AG10803 (cell line): ENCODE results near the gene SH3RF1.

Experiments
- DNase-seq: peaks from one replicate; pipeline ENCODE4 v3.0.0; 2010; ENCODE audit warnings: low read depth
- H3K4me3 ChIP-seq: 2 replicates; pipeline ENCODE4 v1.5.1; 2011; ENCODE audit warnings: mild to moderate bottlenecking, low read length, control low read depth
- TF ChIP-seq, protein P1 (sequence below): conservative IDR thresholded peaks from 2 replicates; pipeline ENCODE4 v1.5.1; 2011; ENCODE audit warnings: mild to moderate bottlenecking, low read length, control low read depth, inconsistent platforms

Gene SH3RF1

DNA sequence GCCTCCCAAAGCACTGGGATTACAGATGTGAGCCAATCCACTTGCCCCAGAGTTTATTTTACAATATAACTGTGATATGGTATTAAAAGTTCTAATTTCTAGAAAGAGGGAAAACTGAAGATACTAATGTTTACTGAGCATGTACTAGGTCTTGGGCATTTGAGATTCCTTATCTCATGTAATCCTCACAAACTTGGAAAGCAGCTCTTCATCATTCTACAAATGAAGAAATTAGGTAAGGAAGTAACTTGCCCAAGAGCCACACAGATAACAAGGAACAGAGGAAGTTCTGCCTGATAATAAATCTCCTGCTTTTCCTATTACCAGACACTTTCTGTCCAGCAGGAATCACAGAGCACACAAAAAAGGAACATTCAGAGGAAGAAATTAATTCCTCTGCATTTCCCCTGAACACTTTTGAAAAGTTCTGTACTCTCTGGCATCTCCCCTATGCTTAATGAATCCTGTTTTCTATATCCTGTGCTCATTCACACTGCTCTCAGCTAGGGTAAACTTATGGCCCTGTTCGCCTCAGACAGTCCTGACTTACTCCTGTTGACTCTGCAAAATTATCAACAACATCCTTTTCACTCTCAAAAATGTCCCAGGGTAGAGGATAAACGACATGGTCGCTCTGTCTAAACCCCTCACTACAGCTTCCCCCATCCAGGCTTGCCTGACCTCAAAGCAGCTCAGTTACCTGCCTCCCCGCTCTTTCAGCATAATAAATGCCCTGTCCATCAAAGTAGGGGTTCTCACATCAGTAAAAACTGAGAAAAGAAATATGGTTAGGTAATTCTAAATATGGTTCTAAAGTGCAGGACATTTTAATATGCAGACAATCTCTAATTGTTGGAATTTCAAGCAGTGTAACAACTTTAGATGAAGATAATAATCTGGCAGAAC is 13.6 kb downstream of the SH3RF1 start:
- no peak for DNase-seq
- H3K4me3 ChIP-seq, result no peak overlapping the region
- TF ChIP-seq, protein P1, sequence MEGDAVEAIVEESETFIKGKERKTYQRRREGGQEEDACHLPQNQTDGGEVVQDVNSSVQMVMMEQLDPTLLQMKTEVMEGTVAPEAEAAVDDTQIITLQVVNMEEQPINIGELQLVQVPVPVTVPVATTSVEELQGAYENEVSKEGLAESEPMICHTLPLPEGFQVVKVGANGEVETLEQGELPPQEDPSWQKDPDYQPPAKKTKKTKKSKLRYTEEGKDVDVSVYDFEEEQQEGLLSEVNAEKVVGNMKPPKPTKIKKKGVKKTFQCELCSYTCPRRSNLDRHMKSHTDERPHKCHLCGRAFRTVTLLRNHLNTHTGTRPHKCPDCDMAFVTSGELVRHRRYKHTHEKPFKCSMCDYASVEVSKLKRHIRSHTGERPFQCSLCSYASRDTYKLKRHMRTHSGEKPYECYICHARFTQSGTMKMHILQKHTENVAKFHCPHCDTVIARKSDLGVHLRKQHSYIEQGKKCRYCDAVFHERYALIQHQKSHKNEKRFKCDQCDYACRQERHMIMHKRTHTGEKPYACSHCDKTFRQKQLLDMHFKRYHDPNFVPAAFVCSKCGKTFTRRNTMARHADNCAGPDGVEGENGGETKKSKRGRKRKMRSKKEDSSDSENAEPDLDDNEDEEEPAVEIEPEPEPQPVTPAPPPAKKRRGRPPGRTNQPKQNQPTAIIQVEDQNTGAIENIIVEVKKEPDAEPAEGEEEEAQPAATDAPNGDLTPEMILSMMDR, result no peak

DNA sequence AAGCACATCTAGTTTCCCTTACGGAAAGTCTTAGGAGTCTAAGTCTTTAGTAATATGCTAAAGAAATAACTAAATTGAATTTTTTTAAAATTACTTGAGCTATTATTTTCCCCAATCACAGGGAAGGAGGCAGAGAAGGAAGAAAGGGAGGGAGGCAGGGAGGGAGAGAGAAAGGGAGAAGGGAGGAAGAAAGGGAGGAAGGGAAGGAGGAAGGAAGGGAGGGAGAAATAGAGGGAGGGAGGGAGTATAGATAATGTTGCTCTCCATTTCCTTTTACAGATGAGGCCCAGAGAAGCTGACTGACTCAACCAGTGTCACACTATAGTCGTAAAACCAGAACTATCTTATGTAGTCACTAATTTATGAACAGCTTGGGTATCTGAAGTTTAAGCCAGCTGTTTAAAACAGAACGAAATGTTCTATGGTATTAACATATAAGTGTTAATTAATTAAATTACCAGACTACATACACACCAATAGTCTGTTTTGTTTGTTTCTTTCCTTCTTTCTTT is 14.6 kb downstream of the SH3RF1 start:
- TF ChIP-seq, protein P1, result no peak
- peak; percentile 34 for DNase-seq
- no peak overlapping the region for H3K4me3 ChIP-seq

DNA sequence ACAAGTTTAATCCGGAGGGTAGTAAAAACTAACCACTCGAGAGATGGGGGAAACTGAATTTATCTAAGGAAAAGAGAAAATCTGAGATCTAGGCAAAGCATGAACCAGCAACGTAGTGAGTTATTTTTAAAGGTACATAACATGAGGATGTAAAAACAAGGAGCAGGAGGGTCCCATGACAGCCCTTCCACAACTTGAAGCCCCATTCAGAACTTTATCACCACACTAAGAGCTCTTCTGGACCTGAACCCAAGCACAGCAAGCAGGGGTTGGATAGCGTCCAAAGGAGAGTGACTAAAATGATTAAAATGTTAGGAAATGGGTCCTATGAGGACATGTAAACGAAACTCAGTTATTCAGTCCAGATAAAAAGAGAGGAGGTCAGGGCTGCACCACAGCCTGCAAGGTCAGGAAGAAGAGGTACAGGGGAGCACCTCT is 16.2 kb downstream of the SH3RF1 start:
- TF ChIP-seq, protein P1, result no peak
- peak; percentile 81 for DNase-seq
- no peak overlapping the region for H3K4me3 ChIP-seq

DNA sequence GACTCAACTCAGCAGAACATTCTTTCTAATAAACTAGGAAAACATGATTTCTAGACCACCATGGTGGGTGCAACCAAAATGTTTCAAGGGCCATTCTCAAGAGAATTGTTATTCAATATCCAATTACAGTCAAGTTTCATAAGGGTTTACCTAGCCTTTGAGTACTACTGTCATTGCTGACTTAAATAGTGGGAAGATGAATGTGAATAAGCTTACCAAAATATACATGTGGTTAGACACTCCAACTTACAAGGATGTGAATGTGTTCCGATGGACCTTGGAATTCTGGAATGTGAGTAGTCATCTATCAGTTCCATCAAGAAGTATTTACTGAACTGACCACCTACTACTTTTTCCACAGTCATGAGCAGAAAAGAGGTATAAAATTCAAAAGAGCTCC is 16.9 kb downstream of the SH3RF1 start:
- TF ChIP-seq, protein P1, result no peak
- peak; percentile 90 for DNase-seq
- H3K4me3 ChIP-seq, result no peak overlapping the region

DNA sequence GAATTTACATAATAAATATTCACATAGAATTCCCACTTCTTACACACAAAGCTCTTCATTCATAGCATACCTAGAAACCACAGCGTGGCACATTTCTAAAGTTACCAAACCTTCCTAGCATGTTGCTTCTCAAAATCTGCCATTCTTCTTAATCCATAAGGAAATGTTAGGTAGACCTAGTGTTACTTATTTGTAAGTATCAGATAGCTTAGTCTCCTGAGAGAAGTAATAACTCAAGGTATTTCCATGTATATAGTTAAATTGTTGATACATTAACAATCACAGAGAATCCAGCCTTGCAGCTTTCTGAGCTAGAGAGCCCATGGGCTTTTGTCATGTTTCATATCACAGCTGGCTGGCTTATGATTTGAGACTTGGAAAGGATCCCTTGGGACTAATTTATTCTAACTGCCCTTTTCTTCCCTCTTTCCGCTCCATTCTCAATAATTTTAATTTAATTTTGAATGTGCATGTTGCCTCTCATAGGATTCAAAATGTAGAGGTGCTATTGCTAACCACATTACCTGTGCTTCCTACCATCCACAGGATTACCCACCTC is 17.6 kb downstream of the SH3RF1 start:
- H3K4me3 ChIP-seq, result no peak overlapping the region
- TF ChIP-seq, protein P1, result no peak
- peak; percentile 45 for DNase-seq

DNA sequence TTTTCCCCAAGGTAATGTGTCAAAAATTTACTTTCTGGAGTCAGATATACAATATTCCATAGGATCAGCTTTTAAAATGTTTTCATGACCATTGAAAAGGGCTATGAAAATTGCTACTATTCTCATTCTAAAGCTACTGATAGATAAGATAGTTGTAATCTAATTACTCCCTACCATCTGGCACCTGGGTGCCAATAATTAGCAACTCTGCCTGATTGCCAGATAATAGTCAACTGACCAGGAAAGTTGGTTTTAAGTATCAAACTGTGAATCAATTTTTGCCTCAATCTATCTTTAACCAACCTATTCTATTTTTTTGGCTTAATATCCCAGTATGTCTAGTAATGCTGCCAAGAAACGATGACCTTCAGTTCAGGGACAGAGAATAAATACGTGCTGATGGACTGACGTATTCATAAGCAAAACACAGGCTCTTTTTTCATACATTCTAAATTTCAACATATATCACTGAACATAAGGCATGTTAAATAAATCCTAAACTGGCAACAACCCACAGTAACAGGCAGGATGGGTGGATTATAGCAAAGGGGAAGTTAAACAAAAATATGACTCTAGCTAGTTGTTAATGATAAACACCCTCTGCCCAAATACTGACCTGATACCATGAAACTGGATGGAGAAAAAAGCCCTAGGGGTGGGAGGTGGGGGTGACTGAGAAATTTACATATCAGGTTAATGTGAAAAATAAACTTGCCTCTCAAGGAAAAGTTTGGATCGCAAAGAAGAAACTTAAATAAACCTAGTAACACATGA is 18.2 kb downstream of the SH3RF1 start:
- no peak overlapping the region for H3K4me3 ChIP-seq
- no peak for DNase-seq
- TF ChIP-seq, protein P1, result no peak
